ENCODE data around the gene SERPINA9. TPM values are rescaled to one million over a fixed set of nuclear protein-coding genes. Genes with fewer than 3 reads are reported as not detected.

The SERPINA9 gene
- total RNA-seq, 4 donors from 2014 or later: 0.80 TPM; not detected in 3

DNA sequence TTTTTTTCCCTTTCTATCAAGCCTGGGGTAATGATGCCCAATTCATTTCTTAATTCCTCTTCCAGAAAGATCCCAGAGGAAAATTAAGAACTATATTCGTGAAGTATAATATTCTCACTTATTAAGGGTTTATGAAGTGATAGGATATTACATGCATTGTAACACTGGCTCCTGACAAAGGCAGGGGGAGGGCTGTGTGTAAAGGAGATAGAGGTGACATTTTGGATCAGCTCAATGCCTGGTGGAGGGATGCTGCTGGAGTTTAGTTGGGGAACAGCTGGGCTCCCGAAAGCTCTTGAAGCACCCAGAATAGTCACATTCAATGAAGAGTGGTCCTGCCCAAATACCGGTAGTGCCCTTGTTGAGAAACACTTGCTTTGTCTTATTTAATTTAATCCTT lies 24.2 kb downstream of the SERPINA9 start:
- H3K27ac ChIP-seq: no peak overlapping the region
- DNase-seq: no peak
- H3K4me3 ChIP-seq: no peak overlapping the region
- H3K9me3 ChIP-seq: no peaks in the 10 kb centered on the region
- no peaks in the 10 kb centered on the region for H3K4me1 ChIP-seq
- TF ChIP-seq, protein P1, sequence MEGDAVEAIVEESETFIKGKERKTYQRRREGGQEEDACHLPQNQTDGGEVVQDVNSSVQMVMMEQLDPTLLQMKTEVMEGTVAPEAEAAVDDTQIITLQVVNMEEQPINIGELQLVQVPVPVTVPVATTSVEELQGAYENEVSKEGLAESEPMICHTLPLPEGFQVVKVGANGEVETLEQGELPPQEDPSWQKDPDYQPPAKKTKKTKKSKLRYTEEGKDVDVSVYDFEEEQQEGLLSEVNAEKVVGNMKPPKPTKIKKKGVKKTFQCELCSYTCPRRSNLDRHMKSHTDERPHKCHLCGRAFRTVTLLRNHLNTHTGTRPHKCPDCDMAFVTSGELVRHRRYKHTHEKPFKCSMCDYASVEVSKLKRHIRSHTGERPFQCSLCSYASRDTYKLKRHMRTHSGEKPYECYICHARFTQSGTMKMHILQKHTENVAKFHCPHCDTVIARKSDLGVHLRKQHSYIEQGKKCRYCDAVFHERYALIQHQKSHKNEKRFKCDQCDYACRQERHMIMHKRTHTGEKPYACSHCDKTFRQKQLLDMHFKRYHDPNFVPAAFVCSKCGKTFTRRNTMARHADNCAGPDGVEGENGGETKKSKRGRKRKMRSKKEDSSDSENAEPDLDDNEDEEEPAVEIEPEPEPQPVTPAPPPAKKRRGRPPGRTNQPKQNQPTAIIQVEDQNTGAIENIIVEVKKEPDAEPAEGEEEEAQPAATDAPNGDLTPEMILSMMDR (IDR thresholded peaks at IDR 0.05): no peak
- no peak for TF ChIP-seq POLR2A (IDR thresholded peaks at IDR 0.05)
- H3K27me3 ChIP-seq: no peaks in the 10 kb centered on the region
- no peaks in the 10 kb centered on the region for H3K36me3 ChIP-seq

DNA sequence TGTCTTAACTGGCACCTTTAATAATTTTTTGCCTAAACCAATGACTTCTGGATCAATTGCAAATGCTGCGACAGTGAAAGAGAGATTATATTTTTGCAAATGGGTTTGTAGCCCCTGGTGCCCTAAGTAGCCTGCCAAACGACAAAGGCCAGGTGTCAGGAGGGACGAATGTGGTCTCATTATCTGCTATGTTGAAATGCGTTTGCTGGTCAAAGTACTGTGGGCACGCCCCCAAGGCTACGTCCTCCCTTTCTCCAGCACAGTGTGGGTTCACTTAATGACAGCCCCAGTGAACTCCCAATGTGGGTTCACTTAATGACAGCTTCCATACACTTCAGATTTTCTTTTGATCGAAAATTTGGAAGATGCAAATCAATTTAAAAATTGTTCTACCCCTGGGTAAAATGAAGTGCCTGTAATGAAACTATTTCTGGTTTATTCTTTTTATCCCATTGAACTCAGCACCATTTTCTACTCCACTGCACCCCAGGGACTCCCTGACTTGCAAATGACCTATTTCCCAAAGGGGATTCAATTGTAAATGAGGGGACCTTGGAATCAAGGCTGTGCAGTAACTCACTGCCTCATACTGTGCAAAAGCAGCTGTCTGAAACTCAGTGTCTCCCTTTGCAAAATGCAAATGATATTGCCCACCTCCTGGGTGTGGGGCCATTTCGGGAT lies 24.8 kb downstream of the SERPINA9 start:
- Histone ChIP-seq H3K4me1 (no peaks in the 10 kb centered on the region), H3K27ac (no peak overlapping the region), H3K36me3 (no peaks in the 10 kb centered on the region), H3K27me3 (no peaks in the 10 kb centered on the region), H3K4me3 (no peak overlapping the region), H3K9me3 (no peaks in the 10 kb centered on the region)
- TF ChIP-seq, protein P1 (IDR thresholded peaks at IDR 0.05): no peak
- TF ChIP-seq POLR2A (IDR thresholded peaks at IDR 0.05): no peak
- DNase-seq: no peak

DNA sequence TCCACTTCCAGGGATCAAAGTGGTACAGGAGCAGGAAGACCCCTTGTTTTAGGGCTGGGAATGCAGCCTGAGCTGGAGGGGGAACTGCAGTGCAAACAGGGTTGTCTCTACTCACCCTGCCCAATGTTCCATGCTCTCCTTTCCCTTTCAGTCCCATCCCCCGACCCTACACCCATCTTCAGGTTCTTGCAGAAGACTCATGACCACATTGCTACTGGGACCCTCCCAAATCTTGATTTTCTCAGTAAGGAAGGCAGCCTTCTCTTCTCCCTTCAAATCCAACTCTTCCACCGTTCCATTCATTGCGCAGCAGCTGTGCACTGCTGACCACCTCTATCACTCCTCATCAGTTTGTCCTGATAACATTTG lies 25.3 kb downstream of the SERPINA9 start:
- Histone ChIP-seq H3K27ac (no peak overlapping the region), H3K27me3 (no peaks in the 10 kb centered on the region), H3K4me3 (no peak overlapping the region), H3K9me3 (no peaks in the 10 kb centered on the region), H3K36me3 (no peaks in the 10 kb centered on the region), H3K4me1 (no peaks in the 10 kb centered on the region)
- no peak for TF ChIP-seq POLR2A (IDR thresholded peaks at IDR 0.05)
- TF ChIP-seq, protein P1 (IDR thresholded peaks at IDR 0.05): no peak
- DNase-seq: no peak

DNA sequence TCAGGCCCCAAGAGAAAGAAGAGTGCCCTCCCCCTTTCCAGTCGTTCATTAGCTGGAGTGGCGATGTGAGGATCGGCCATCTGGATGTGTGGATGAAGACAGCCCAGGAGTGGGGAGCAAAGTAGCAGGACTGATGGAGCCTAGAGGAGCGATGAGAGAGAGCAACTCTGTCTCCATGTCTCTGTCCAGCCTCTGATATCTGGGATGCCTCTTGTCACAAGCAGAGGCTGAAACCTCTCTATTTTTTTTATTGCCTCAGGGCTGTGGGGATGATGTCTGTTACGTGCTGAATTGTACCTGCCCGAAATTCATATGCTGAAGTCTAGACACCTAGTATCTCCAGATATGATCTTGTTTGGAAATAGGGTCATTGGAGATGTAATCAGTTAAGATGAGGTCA lies 26.1 kb downstream of the SERPINA9 start:
- H3K27me3 ChIP-seq: no peaks in the 10 kb centered on the region
- no peak for TF ChIP-seq POLR2A (IDR thresholded peaks at IDR 0.05)
- TF ChIP-seq, protein P1 (IDR thresholded peaks at IDR 0.05): no peak
- DNase-seq: no peak

DNA sequence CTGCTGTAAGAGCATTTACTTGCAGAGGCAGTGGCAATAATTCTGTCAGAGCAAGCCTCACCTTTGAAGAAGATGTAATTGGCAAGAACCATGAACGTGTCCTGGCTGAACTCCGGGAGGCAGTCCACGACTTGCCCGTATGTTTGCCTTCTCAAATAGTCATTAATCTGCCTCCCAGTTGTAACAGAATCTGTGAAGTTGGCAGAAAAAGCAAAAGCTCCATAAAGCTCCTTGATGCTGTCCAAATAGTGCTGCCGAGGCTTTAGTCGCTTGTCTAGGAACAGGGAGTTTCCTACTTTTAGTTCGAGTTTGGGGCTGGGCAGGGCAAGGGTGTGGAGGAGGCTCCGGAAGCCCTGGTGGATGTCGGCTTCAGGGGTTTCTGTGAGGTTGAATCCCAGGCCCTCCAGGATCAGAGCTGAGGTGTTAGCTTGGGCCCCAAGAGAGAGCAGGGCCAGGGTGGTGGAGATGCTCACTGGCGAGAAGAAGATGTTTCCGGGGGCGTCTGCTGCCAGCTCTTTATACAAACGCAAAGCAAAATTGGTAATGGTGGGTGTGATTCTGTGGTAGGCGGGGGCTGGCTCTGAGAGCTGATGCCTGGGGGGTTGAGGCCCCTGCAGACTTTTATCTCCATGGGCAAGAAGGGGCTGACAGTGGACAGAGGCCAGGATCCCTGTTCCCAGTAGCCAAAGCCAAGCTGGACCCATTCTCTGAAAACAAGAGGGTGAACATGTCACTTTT lies 27.8 kb downstream of the SERPINA9 start:
- H3K27me3 ChIP-seq: no peaks in the 10 kb centered on the region
- H3K4me1 ChIP-seq: no peaks in the 10 kb centered on the region
- no peak for TF ChIP-seq POLR2A (IDR thresholded peaks at IDR 0.05)
- TF ChIP-seq, protein P1 (IDR thresholded peaks at IDR 0.05): no peak
- no peak overlapping the region for H3K4me3 ChIP-seq
- no peak overlapping the region for H3K27ac ChIP-seq
- no peaks in the 10 kb centered on the region for H3K9me3 ChIP-seq
- no peak for DNase-seq
- no peaks in the 10 kb centered on the region for H3K36me3 ChIP-seq

More for the DNA sequence above, 26.1 kb downstream of the SERPINA9 start:
- H3K9me3 ChIP-seq: no peaks in the 10 kb centered on the region
- no peak overlapping the region for H3K4me3 ChIP-seq
- no peaks in the 10 kb centered on the region for H3K4me1 ChIP-seq
- no peaks in the 10 kb centered on the region for H3K36me3 ChIP-seq
- no peak overlapping the region for H3K27ac ChIP-seq

Measured in Peyer's patch (tissue), 4 donors.